GM12874 (cell line): ENCODE results near the gene HDGFL3.

Experiments used
- CTCF ChIP-seq: IDR thresholded peaks from 2 replicates; pipeline ENCODE4 v1.5.1; 2011; ENCODE audit warnings: low read depth, mild to moderate bottlenecking, control low read depth, low read length, moderate library complexity; ENCODE audit not compliant: insufficient read depth

Gene HDGFL3

GRCh38 chr15:83081256-83082014, 126.2 kb downstream of the HDGFL3 start:
- TF ChIP-seq CTCF = no peak

DNA sequence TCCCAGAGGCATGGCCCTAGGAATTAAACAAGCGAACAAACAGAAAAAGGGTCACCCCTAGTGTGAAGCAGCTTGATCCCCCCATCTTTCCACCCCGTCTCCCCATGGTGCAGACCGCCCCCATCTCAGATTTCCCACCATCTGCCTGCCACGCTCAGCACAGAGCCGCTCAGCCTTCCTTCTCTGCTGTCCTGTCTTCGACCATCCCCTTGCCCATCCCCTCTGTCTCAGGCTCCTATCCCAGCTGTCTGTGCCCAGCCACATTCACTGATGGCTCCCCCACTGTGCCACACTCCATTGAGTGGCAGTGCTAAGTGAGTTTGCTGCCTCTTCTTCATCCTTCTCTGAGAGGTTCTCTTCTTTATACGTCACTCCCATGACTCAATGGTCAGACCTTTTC, 128.9 kb downstream of the HDGFL3 start:
- TF ChIP-seq CTCF = no peak
